GM21447 (cell line): ENCODE data around the gene DACH1.

Source experiments
- ATAC-seq: cut with Tn5 transposase; IDR thresholded peaks from one replicate; pipeline ENCODE4 v1.9.1; 2021; ENCODE audit not compliant: unreplicated experiment

DACH1 gene

GRCh38 chr13:71632206-71632605 is 234.8 kb downstream of the DACH1 start:
- ATAC-seq: no peak

- no peak for ATAC-seq
Observed at GRCh38 chr13:71629167-71629566, 237.8 kb downstream of the DACH1 start.

- ATAC-seq: no peak
Observed at GRCh38 chr13:71626421-71627117, 240.4 kb downstream of the DACH1 start.

GRCh38 chr13:71625694-71626093 is 241.3 kb downstream of the DACH1 start:
- no peak for ATAC-seq

- no peak for ATAC-seq
Observed at GRCh38 chr13:71624653-71625600, 242.1 kb downstream of the DACH1 start.

GRCh38 chr13:71621174-71622124 is 245.6 kb downstream of the DACH1 start:
- no peak for ATAC-seq

- no peak for ATAC-seq
Observed at GRCh38 chr13:71619096-71619495, 247.9 kb downstream of the DACH1 start.

GRCh38 chr13:71618159-71618558 is 248.8 kb downstream of the DACH1 start:
- ATAC-seq: no peak

- ATAC-seq: no peak
Observed at GRCh38 chr13:71617265-71617664, 249.7 kb downstream of the DACH1 start.

GRCh38 chr13:71613066-71613745 is 253.8 kb downstream of the DACH1 start:
- ATAC-seq: no peak

GRCh38 chr13:71611292-71611691 is 255.7 kb downstream of the DACH1 start:
- no peak for ATAC-seq

GRCh38 chr13:71610876-71611275 is 256.1 kb downstream of the DACH1 start:
- no peak for ATAC-seq

GRCh38 chr13:71609271-71609670 is 257.7 kb downstream of the DACH1 start:
- ATAC-seq: no peak

- no peak for ATAC-seq
Observed at GRCh38 chr13:71607575-71607974, 259.4 kb downstream of the DACH1 start.

- ATAC-seq: no peak
Observed at GRCh38 chr13:71606818-71607217, 260.2 kb downstream of the DACH1 start.

GRCh38 chr13:71605744-71606143 is 261.3 kb downstream of the DACH1 start:
- ATAC-seq: no peak

GRCh38 chr13:71603255-71603654 is 263.7 kb downstream of the DACH1 start:
- no peak for ATAC-seq

GRCh38 chr13:71602344-71602743 is 264.7 kb downstream of the DACH1 start:
- ATAC-seq: no peak

GRCh38 chr13:71597150-71597549 is 269.9 kb downstream of the DACH1 start:
- no peak for ATAC-seq

- ATAC-seq: no peak
Observed at GRCh38 chr13:71596116-71596515, 270.9 kb downstream of the DACH1 start.
